GM19351 (cell line): ENCODE data around the gene LYZL4.

ENCODE experiments used
- ATAC-seq: cut with Tn5 transposase; IDR thresholded peaks from one replicate; pipeline ENCODE4 v1.9.1; 2021; ENCODE audit warnings: mild to moderate bottlenecking, moderate library complexity; ENCODE audit not compliant: unreplicated experiment

The LYZL4 gene

GRCh38 chr3:42375121-42375800 lies 35.1 kb downstream of the LYZL4 start:
- no peak for ATAC-seq

- ATAC-seq: no peak
Observed at GRCh38 chr3:42371776-42372175, 38.6 kb downstream of the LYZL4 start.

GRCh38 chr3:42369832-42370231 lies 40.6 kb downstream of the LYZL4 start:
- no peak for ATAC-seq

- no peak for ATAC-seq
Observed at GRCh38 chr3:42369304-42369703, 41.1 kb downstream of the LYZL4 start.

- no peak for ATAC-seq
Observed at GRCh38 chr3:42368861-42369260, 41.5 kb downstream of the LYZL4 start.

GRCh38 chr3:42367903-42368302 lies 42.5 kb downstream of the LYZL4 start:
- no peak for ATAC-seq

- no peak for ATAC-seq
Observed at GRCh38 chr3:42366550-42366949, 43.9 kb downstream of the LYZL4 start.

GRCh38 chr3:42357335-42357734 lies 53.1 kb downstream of the LYZL4 start:
- ATAC-seq: no peak

GRCh38 chr3:42355612-42356011 lies 54.8 kb downstream of the LYZL4 start:
- ATAC-seq: no peak

GRCh38 chr3:42353631-42354030 lies 56.8 kb downstream of the LYZL4 start:
- ATAC-seq: no peak

- ATAC-seq: no peak
Observed at GRCh38 chr3:42351207-42351606, 59.2 kb downstream of the LYZL4 start.

- no peak for ATAC-seq
Observed at GRCh38 chr3:42349765-42350594, 60.4 kb downstream of the LYZL4 start.

- ATAC-seq: no peak
Observed at GRCh38 chr3:42347928-42348327, 62.5 kb downstream of the LYZL4 start.
